Measurements from ENCODE around the gene TMEM204. TPM values are rescaled to one million over a fixed set of nuclear protein-coding genes. Genes with fewer than 3 reads are reported as not detected.

TMEM204 gene
- total RNA-seq, 1 donor from 2014 or later, result 27.1 TPM

- intact Hi-C loops (cut with micrococcal nuclease), result no loop called here
- DNase-seq, result no peak
- Histone ChIP-seq H3K4me1 (peaks cover 96% of the 10 kb centered on the region), H3K9me3 (replicated peaks) (no peaks in the 10 kb centered on the region), H3K4me3 (peak overlapping the region; percentile 83), H3K27me3 (ENCODE audit: low read depth) (no peaks in the 10 kb centered on the region), H3K36me3 (peaks cover 66% of the 10 kb centered on the region), H3K27ac (replicated peaks) (peak overlapping the region; percentile 98)
- TF ChIP-seq CTCF (IDR thresholded peaks at IDR 0.05; ENCODE audit: borderline replicate concordance), result no peak
Measured at GRCh38 chr16:1537138-1537577, 3.7 kb downstream of the TMEM204 start.

DNA sequence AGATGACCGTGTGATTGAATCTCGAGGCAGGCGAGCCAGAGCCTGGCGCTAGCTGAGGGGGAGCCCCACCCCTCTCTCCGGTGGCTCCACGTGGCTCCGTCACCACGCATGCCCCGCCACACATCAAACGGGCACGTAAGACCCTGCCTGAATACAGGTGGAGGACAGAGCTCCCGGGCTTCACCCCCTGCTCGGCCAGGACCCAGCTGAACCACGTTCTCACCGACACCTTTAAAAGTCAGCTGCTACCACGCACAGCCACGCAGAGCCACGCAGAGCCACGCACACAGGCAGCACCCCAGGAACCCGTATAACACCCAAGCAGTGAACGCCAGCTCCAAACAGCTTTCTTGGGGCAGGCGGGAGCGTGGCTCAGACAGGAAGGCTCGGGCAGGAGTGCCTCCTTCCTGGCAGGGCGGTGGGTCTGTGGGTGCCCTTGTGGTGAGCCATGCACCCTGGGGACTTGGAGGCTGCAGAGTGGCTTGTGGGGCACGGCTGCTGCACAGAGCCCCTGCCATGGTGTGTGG is 4.4 kb downstream of the TMEM204 start:
- peaks cover 96% of the 10 kb centered on the region for H3K4me1 ChIP-seq
- no peak for TF ChIP-seq CTCF (IDR thresholded peaks at IDR 0.05; ENCODE audit: borderline replicate concordance)
- peak overlapping the region; percentile 83 for H3K4me3 ChIP-seq
- H3K27me3 ChIP-seq (ENCODE audit: low read depth), result no peaks in the 10 kb centered on the region
- peak overlapping the region; percentile 98 for H3K27ac ChIP-seq (replicated peaks)
- H3K9me3 ChIP-seq (replicated peaks), result no peaks in the 10 kb centered on the region
- H3K36me3 ChIP-seq, result peaks cover 73% of the 10 kb centered on the region
- DNase-seq, result peak; percentile 12
- intact Hi-C loops (cut with micrococcal nuclease), result no loop called here

- H3K4me1 ChIP-seq, result peaks cover 98% of the 10 kb centered on the region
- peak overlapping the region; percentile 83 for H3K4me3 ChIP-seq
- TF ChIP-seq CTCF (IDR thresholded peaks at IDR 0.05; ENCODE audit: borderline replicate concordance), result peak; percentile 40
- no peaks in the 10 kb centered on the region for H3K9me3 ChIP-seq (replicated peaks)
- H3K27ac ChIP-seq (replicated peaks), result peak overlapping the region; percentile 98
- no peak for DNase-seq
- intact Hi-C loops (cut with micrococcal nuclease), result no loop called here
- H3K36me3 ChIP-seq, result peaks cover 74% of the 10 kb centered on the region
- H3K27me3 ChIP-seq (ENCODE audit: low read depth), result no peaks in the 10 kb centered on the region
Measured at GRCh38 chr16:1538804-1539520, 5.5 kb downstream of the TMEM204 start.

DNA sequence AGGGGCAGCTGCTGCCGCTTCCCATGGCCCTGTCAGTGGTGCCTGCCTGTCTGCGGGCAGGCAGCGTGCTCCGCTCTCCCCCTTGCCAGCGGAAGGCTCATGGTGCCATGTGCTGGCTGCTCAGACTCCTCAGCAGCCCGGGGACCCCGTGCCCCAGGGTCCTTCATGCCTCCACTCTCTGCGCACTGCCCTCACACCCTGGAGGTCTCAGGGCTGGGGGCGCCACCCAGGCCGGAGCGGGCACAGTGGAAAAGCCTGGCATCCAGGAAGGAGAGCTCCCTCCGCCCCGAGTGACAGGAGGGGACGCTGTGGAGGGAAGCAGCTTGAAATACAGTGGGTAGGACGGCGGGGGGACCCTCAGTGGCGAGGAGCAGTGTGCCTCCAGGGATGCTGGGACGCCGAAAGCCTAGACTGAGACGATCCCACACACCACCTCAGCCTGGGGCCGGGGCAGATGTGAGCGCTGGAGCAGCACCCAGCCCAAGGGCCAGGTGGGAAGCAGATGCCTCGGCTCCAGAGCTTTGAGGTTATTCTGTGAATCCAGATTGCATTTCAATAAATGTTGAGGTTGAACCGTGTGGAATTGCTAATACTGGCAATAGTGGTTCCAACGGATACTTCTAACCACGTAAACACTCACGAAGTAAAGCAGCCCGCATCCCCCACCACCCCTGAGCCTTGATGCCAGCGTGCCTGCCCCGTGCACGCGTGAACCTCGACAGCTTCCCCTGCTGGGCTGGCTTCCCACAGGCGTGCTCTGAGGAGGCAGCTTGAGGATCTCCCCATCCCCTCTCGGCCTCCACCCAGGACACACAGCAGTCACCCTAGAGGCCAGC is 6.5 kb downstream of the TMEM204 start:
- no peak for DNase-seq
- peaks cover 74% of the 10 kb centered on the region for H3K36me3 ChIP-seq
- H3K4me3 ChIP-seq, result peak overlapping the region; percentile 83
- peaks cover 100% of the 10 kb centered on the region for H3K4me1 ChIP-seq
- intact Hi-C loops (cut with micrococcal nuclease), result no loop called here
- H3K9me3 ChIP-seq (replicated peaks), result no peaks in the 10 kb centered on the region
- no peaks in the 10 kb centered on the region for H3K27me3 ChIP-seq (ENCODE audit: low read depth)
- TF ChIP-seq CTCF (IDR thresholded peaks at IDR 0.05; ENCODE audit: borderline replicate concordance), result no peak
- H3K27ac ChIP-seq (replicated peaks), result peak overlapping the region; percentile 98

DNA sequence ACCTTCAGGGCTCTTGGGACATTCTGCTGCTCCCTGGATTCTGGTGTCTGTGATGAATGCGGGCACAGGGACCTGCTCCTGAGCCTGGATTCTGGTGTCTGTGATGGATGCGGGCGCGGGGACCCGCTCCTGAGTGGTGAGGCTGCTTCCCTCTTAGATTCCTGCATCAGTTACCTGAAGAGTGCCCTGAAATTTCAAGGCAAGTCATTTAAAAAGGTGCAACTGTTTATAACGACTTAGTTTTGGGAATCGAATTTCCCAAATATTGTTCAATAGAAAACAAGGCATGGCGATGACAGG is 7.0 kb downstream of the TMEM204 start:
- H3K27me3 ChIP-seq (ENCODE audit: low read depth), result no peaks in the 10 kb centered on the region
- peak overlapping the region; percentile 98 for H3K27ac ChIP-seq (replicated peaks)

More for the DNA sequence above, 7.0 kb downstream of the TMEM204 start:
- H3K4me1 ChIP-seq, result peaks cover 100% of the 10 kb centered on the region
- peaks cover 74% of the 10 kb centered on the region for H3K36me3 ChIP-seq
- DNase-seq, result no peak
- intact Hi-C loops (cut with micrococcal nuclease), result no loop called here
- no peaks in the 10 kb centered on the region for H3K9me3 ChIP-seq (replicated peaks)
- no peak for TF ChIP-seq CTCF (IDR thresholded peaks at IDR 0.05; ENCODE audit: borderline replicate concordance)
- H3K4me3 ChIP-seq, result peak overlapping the region; percentile 83

All from left ventricle myocardium inferior (tissue), 1 donor.